Stomach (tissue), 4 donors: ENCODE measurements around the gene ZNF532.

Experiments
- CTCF ChIP-seq, 7 experiments: fragments of 450-650 bp in 4 of 7; fragments of 200-600 bp in 3 of 7; sonication (generic) in 3 of 7; IDR thresholded peaks; one replicate each; pipeline ENCODE4 v1.5.1; 2016 to 2019; ENCODE audit warnings: antibody characterized with exemption in 7 of 7, control low read depth in 2 of 7, mild to moderate bottlenecking in 1 of 7
- POLR2A ChIP-seq, 4 donors: fragments of 450-650 bp; IDR thresholded peaks; one replicate each; pipeline ENCODE4 v1.6.1; 2016; ENCODE audit warnings: antibody characterized with exemption in 4 of 4, control low read depth in 2 of 4, mild to moderate bottlenecking in 1 of 4, moderate library complexity in 1 of 4
- POLR2AphosphoS5 ChIP-seq, 3 donors: sonication (generic); formaldehyde crosslinking; IDR thresholded peaks; one replicate each; pipeline ENCODE4 v1.6.1; 2016; ENCODE audit warnings: antibody characterized with exemption in 3 of 3

GRCh38 chr18:58903533-58903932 is 38.9 kb downstream of the ZNF532 start:
- TF ChIP-seq POLR2A (IDR thresholded peaks at IDR 0.05) (no peak), CTCF (IDR thresholded peaks at IDR 0.05) (no peak), POLR2AphosphoS5 (IDR thresholded peaks at IDR 0.05) (no peak)
